Omental fat pad (tissue), 4 donors: ENCODE data around the gene TGFB2. TPM values are rescaled to one million over a fixed set of nuclear protein-coding genes. Genes with fewer than 3 reads are reported as not detected.

ENCODE experiments used
- ATAC-seq: fragments of 150-250 bp; one replicate; pipeline ENCODE4 v1.9.1; 2016; ENCODE audit warnings: mild to moderate bottlenecking, moderate library complexity; ENCODE audit not compliant: low FRiP score
- DNase-seq: peaks from one replicate; pipeline ENCODE4 v3.0.0-alpha.2; 2019; ENCODE audit warnings: low spot score
- CTCF ChIP-seq, 3 donors: fragments of 450-650 bp; IDR thresholded peaks; one replicate each; pipeline ENCODE4 v1.5.1; 2016 to 2017; ENCODE audit warnings: antibody characterized with exemption in 3 of 3, mild to moderate bottlenecking in 3 of 3, moderate library complexity in 2 of 3
- total RNA-seq, 4 donors: library from RNA; depleted of rRNA; stranded (reverse); fragments of >200 nt; gene quantifications; one replicate each; pipeline ENCODE4 v1.1.0, GENCODE V29; 2016

TGFB2 gene
- total RNA-seq, 4 donors from 2014 or later: 3.1 to 9.1 (median 4.1) TPM

GRCh38 chr1:218429301-218429700 is 84.2 kb downstream of the TGFB2 start:
- ATAC-seq (no peak), DNase-seq (no peak)
- no peak for TF ChIP-seq CTCF (IDR thresholded peaks at IDR 0.05)

DNA sequence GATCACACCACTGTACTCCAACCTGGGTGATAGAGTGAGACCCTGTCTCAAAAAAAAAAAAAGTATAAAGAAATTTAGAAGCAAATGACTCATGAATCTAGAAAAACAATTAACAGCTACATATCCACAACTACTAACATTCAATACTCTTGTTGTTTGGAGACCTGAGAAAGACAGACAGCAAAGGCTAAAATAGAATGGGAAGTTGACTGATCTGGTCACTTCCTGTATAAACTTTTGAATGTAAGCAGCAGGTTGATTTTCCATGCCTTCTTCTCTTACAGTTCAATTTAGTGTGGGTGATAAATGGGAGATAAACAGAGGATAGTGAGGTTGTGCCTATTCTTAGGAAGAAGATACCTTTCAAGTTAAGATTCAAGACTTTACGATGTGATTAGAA is 85.2 kb downstream of the TGFB2 start:
- ATAC-seq: no peak
- no peak for TF ChIP-seq CTCF (IDR thresholded peaks at IDR 0.05)
- DNase-seq: no peak

DNA sequence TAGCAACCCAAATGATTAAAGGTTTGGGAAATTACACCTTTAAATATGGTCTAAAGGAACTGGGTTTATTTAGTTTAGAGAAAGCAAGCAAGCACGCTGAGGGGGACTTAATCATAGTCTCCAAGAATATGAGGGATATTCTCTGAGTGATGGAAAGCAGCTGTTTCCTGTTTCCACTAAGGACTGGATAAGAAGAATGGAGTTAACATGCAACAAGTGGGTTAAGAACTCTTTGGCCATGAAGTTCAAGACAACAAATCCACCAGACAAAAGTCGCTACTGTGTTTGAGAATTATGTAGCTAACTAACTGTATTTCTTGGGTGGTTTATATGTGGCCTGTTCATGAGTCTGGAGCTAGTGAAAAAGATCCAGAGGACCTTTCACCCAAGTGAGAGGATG is 85.7 kb downstream of the TGFB2 start:
- no peak for TF ChIP-seq CTCF (IDR thresholded peaks at IDR 0.05)
- no peak for ATAC-seq

GRCh38 chr1:218431476-218431875 is 86.3 kb downstream of the TGFB2 start:
- no peak for TF ChIP-seq CTCF (IDR thresholded peaks at IDR 0.05)
- ATAC-seq: no peak
- no peak for DNase-seq

More for the DNA sequence above, 85.7 kb downstream of the TGFB2 start:
- no peak for DNase-seq

GRCh38 chr1:218433744-218434143 is 88.6 kb downstream of the TGFB2 start:
- no peak for TF ChIP-seq CTCF (IDR thresholded peaks at IDR 0.05)
- ATAC-seq (no peak), DNase-seq (no peak)

DNA sequence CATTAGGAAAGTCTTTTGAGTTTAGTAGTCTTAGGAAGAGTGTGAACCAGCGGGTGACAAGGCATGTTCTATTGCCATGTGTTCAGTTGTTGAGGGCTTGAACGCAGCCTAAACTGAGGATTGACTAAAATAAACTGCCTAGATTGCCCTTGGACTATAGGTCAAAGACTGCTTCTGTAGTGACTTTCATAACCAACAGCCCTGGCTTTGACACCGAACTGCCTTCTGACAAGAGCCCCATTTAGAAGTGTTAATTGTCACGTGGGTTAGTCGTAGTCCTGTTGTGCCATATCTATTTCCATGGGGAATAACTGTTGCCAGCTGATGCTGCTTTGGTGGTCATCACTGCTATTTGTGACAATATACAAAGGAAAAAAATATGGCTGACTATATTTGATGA is 90.4 kb downstream of the TGFB2 start:
- no peak for ATAC-seq
- no peak for DNase-seq
- TF ChIP-seq CTCF (IDR thresholded peaks at IDR 0.05): no peak

DNA sequence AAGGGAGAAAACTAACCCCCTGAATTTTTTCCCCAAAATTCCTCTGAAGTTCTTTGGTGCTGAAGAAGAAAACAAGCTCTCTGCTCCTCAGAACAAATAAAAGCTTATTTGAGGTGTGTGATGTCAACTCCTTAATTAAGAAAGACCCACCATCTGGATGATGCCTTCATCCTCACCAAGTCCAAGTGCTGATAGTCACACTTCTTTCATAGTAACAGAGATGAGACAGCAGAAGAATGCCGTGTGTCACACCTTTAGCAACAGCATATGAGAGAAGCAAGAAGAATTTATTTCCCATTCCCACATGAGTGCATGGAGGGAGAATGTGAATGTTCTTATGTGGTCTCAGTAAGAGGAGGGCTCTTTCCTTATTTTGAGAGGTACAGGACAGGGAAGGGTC is 91.2 kb downstream of the TGFB2 start:
- TF ChIP-seq CTCF (IDR thresholded peaks at IDR 0.05): no peak
- no peak for DNase-seq
- no peak for ATAC-seq
